OCI-LY7 (cell line): ENCODE results near the gene CNOT11. TPM values are rescaled to one million over a fixed set of nuclear protein-coding genes. Genes with fewer than 3 reads are reported as not detected.

Experiments used
- BruUV-seq: library from RNA; stranded (reverse); fragments of 400-500 nt; replicated peaks from 2 replicates; lab custom pipeline; 2021; lab: Mats Ljungman, UMichigan
- CTCF ChIA-PET: fragments of 300-600 bp; sonication (Branson Sonifier 250); formaldehyde crosslinking; loops from one replicate; lab custom pipeline; 2022; ENCODE audit warnings: antibody characterized with exemption; ENCODE audit not compliant: unreplicated experiment; lab: Charles Lee
- POLR2A ChIA-PET: fragments of 300-600 bp; sonication (Branson Sonifier 250); formaldehyde crosslinking; loops from one replicate; lab custom pipeline; 2022; ENCODE audit warnings: antibody characterized with exemption; lab: Charles Lee
- DNase-seq: peaks from one replicate; pipeline ENCODE4 v3.0.0-alpha.2; 2015; ENCODE audit warnings: low spot score
- H2AFZ ChIP-seq: fragments of 200-600 bp; sonication (generic), shearing (Covaris generic); 2 replicates; pipeline ENCODE4 v1.6.1; 2014; ENCODE audit warnings: mild to moderate bottlenecking, antibody characterized with exemption, low read length, moderate library complexity
- H3K27ac ChIP-seq: fragments of 200-600 bp; sonication (generic); 2 replicates; pipeline ENCODE4 v1.5.1; 2014; ENCODE audit warnings: mixed run types, low read depth, mild to moderate bottlenecking, moderate library complexity, low read length, inconsistent platforms; ENCODE audit not compliant: poor library complexity, severe bottlenecking
- H3K36me3 ChIP-seq: fragments of 200-600 bp; sonication (generic); 2 replicates; pipeline ENCODE4 v1.6.1; 2014; ENCODE audit warnings: mild to moderate bottlenecking, antibody characterized with exemption, low read length, moderate library complexity, mixed read lengths; ENCODE audit not compliant: insufficient read depth
- H3K4me1 ChIP-seq: fragments of 200-600 bp; sonication (generic); 2 replicates; pipeline ENCODE4 v1.5.1; 2014; ENCODE audit warnings: mild to moderate bottlenecking, low read length; ENCODE audit not compliant: insufficient read depth, poor library complexity, severe bottlenecking
- H3K4me2 ChIP-seq: fragments of 200-600 bp; sonication (generic); 2 replicates; pipeline ENCODE4 v1.6.1; 2014; ENCODE audit warnings: mild to moderate bottlenecking, low read length
- H3K4me3 ChIP-seq: fragments of 200-600 bp; sonication (generic); 2 replicates; pipeline ENCODE4 v1.5.1; 2014; ENCODE audit warnings: mild to moderate bottlenecking, low read depth, low read length; ENCODE audit not compliant: poor library complexity, severe bottlenecking
- H3K79me2 ChIP-seq: fragments of 200-600 bp; sonication (generic); 2 replicates; pipeline ENCODE4 v1.6.1; 2016; ENCODE audit warnings: low read depth, mild to moderate bottlenecking, low read length, moderate library complexity, mixed read lengths; ENCODE audit not compliant: insufficient read depth
- H3K9me2 ChIP-seq: fragments of 200-600 bp; sonication (generic); 2 replicates; pipeline ENCODE4 v1.6.1; 2016; ENCODE audit warnings: mild to moderate bottlenecking, low read length, mixed read lengths; ENCODE audit not compliant: insufficient read depth
- H3K9me3 ChIP-seq: fragments of 200-600 bp; sonication (generic); 2 replicates; pipeline ENCODE4 v1.6.1; 2014; ENCODE audit warnings: mild to moderate bottlenecking, mixed run types, low read length, mixed read lengths
- H4K20me1 ChIP-seq: fragments of 200-600 bp; sonication (generic); 2 replicates; pipeline ENCODE4 v1.6.1; 2014; ENCODE audit warnings: mild to moderate bottlenecking, antibody characterized with exemption, low read length, moderate library complexity, mixed read lengths; ENCODE audit not compliant: insufficient read depth
- EZH2phosphoT487 ChIP-seq: fragments of 200-600 bp; sonication (generic); IDR thresholded peaks from 2 replicates; pipeline ENCODE4 v1.6.1; 2018; ENCODE audit warnings: low read depth, borderline replicate concordance, mild to moderate bottlenecking, mixed run types, antibody characterized with exemption, low read length, moderate library complexity, mixed read lengths
- intact Hi-C: fragments of 100-400 bp; cut with micrococcal nuclease; formaldehyde crosslinking; loops from one replicate; pipeline ENCODE4 v1.10.0; 2022; ENCODE audit not compliant: unreplicated experiment
- total RNA-seq, 2 experiments: library from RNA; depleted of rRNA in 1 of 2; stranded (reverse); fragments of >200 nt in 1 of 2; shearing (Covaris generic) in 1 of 2; gene quantifications; 2 replicates each; pipeline ENCODE4 v1.2.3, GENCODE V29; 2014 to 2022
- TF ChIP-seq, protein P1 (sequence below): fragments of 200-600 bp; sonication (generic); conservative IDR thresholded peaks from 2 replicates; pipeline ENCODE4 v1.5.1; 2014; ENCODE audit warnings: mild to moderate bottlenecking, antibody characterized with exemption, low read length, moderate library complexity, mixed read lengths

CNOT11 gene
- total RNA-seq, 2 experiments from 2014 or later = 45.7 to 71.9 TPM

DNA sequence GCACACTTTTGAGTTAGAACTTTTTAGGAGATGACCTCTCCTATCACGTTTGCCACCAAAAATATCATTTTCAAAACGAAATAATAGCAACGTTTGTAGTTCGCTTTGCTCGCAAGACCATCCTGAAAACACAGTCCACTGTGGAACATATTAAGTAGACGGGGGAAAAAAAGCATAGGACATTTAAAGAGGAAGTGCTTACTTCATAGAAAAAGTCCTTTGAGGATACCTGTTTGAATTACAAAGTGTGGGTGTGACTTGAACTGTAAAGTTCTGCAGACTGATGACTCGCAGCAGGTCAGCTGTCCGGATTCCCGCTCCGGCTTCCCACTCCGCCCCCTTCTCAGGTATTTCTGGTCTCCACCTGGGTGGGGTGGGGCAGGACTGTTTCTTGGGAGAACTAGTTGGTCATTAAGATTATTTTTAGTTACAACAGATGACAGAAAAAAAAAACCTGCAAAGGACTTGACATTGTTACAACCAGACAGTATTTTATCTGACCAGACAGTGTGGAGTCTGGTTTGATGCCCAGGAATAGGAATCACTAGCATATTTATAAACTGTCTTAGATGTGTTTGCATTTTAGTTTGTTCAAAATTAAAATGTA, 13.3 kb downstream of the CNOT11 start:
- POLR2A ChIA-PET = no interaction called here
- H3K4me1 ChIP-seq = no peaks in the 10 kb centered on the region
- no peak overlapping the region for H3K27ac ChIP-seq
- H2AFZ ChIP-seq = no peak overlapping the region
- no peak for DNase-seq
- H3K79me2 ChIP-seq = no peaks in the 10 kb centered on the region
- intact Hi-C loops = no loop called here
- TF ChIP-seq, protein P1, sequence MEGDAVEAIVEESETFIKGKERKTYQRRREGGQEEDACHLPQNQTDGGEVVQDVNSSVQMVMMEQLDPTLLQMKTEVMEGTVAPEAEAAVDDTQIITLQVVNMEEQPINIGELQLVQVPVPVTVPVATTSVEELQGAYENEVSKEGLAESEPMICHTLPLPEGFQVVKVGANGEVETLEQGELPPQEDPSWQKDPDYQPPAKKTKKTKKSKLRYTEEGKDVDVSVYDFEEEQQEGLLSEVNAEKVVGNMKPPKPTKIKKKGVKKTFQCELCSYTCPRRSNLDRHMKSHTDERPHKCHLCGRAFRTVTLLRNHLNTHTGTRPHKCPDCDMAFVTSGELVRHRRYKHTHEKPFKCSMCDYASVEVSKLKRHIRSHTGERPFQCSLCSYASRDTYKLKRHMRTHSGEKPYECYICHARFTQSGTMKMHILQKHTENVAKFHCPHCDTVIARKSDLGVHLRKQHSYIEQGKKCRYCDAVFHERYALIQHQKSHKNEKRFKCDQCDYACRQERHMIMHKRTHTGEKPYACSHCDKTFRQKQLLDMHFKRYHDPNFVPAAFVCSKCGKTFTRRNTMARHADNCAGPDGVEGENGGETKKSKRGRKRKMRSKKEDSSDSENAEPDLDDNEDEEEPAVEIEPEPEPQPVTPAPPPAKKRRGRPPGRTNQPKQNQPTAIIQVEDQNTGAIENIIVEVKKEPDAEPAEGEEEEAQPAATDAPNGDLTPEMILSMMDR = no peak
- no peak for TF ChIP-seq EZH2phosphoT487
- H3K4me3 ChIP-seq = no peak overlapping the region
- H3K9me3 ChIP-seq = no peaks in the 10 kb centered on the region
- no peak overlapping the region for H3K4me2 ChIP-seq
- no peaks in the 10 kb centered on the region for H3K9me2 ChIP-seq
- H3K36me3 ChIP-seq = peaks cover 96% of the 10 kb centered on the region
- no TSS peak for BruUV-seq
- CTCF ChIA-PET = no interaction called here
- H4K20me1 ChIP-seq = peaks cover 3% of the 10 kb centered on the region; the same call in 1 of the 2 replicates

DNA sequence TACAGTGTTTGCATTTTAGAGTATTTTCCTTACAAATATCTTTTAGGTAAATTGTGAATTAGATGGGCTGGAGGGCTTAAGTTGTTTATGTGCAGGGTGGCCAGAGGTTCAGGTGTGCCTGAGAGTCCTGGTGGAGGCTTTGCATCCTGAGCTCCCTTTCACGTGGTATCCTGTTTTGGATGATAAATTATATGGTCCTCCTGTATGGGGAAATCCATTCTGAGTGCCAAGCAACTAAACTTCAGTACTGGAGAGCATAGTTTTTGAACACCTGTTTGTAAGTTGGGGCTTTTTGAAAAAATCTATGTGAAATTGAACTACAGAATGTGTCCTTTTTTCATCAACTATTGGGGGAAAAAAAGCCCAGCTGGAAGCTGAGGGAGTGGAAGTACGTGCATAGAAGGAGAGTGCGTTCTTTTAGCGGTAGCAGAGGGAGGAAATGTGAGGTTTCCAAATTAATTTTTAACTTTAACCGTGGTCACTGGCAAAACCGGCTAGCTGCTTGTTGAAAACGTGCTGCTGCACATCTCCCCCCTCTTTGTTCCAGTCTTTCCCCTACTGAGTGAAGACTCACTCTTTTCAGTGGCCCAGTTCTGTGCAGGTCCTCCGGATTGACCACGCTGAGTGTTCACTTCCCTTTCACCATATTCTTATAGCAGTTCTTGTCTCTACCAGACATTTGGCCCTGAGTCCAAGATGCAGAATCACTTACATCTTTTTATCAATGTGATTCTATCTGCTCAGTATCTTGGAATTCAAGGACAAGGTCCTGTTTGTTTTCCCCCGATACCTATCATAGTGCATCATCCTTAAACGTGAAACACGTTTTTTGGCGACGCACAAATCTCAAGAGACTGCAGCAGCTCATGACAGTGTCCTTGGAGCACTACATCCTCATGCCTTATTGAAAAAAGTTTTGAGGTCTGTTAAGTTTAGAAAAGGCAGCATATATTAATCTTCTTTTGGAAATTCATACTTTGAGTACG, 15.3 kb downstream of the CNOT11 start:
- Histone ChIP-seq H3K9me3 (no peaks in the 10 kb centered on the region), H3K9me2 (no peaks in the 10 kb centered on the region), H3K27ac (no peak overlapping the region), H3K4me2 (no peak overlapping the region), H2AFZ (no peak overlapping the region), H3K4me1 (no peaks in the 10 kb centered on the region), H3K36me3 (peaks cover 85% of the 10 kb centered on the region), H3K4me3 (no peak overlapping the region), H3K79me2 (no peaks in the 10 kb centered on the region), H4K20me1 (peaks cover 3% of the 10 kb centered on the region; the same call in 1 of the 2 replicates)
- no peak for DNase-seq
- CTCF ChIA-PET = no interaction called here
- TF ChIP-seq, protein P1 = no peak
- TF ChIP-seq EZH2phosphoT487 = no peak
- intact Hi-C loops = no loop called here
- no TSS peak for BruUV-seq
- POLR2A ChIA-PET = interaction anchor here (0.9 to 1.5 kb wide), 2 partner anchors 14 to 1312 kb away, joined by 3 to 4 read pairs; no protein-coding TSS in a partner anchor
